ENCODE measurements around the gene TEAD1. TPM values are rescaled to one million over a fixed set of nuclear protein-coding genes. Genes with fewer than 3 reads are reported as not detected.

TEAD1 gene
- total and polyA plus RNA-seq, 7 donors = 3.2 to 200 (median 155) TPM

DNA sequence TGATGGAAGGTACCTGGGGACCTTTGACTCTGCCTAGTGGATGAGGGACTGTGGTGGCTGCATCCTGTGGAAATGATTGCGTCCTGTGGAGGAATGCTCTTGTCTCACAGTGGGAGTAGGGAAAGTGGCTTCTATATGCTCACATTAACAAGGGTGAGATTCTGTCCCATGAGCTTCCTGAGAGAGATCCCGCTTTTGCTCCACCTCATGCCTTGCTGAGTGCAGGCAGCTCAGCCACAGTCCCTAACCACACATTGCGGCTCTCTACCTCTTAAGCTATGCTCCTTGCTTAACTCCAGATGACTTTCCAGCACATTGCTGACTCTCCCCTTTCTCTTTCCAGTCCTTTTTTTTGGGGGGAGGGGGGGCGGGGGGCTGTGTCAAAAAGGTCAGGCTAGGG is 45.0 kb downstream of the TEAD1 start:
- H3K27me3 ChIP-seq = no peaks in the 10 kb centered on the region
- peaks cover 0 to 64% (median 32%) of the 10 kb centered on the region in 4 donors for H3K4me1 ChIP-seq
- intact Hi-C loops (cut with DNase I) = no loop called here
- no peak overlapping the region for H3K4me3 ChIP-seq
- DNase-seq = no peak
- no peaks in the 10 kb centered on the region for H3K36me3 ChIP-seq
- 76 to 87% methylated on average over 4 of the region's 4 CpGs for WGBS, 2 donors
- H3K27ac ChIP-seq = no peak overlapping the region
- TF ChIP-seq EP300 (IDR thresholded peaks at IDR 0.05) (no peak), POLR2AphosphoS5 (IDR thresholded peaks at IDR 0.05) (no peak), POLR2A (IDR thresholded peaks at IDR 0.05) (no peak)
- TF ChIP-seq, protein P1, sequence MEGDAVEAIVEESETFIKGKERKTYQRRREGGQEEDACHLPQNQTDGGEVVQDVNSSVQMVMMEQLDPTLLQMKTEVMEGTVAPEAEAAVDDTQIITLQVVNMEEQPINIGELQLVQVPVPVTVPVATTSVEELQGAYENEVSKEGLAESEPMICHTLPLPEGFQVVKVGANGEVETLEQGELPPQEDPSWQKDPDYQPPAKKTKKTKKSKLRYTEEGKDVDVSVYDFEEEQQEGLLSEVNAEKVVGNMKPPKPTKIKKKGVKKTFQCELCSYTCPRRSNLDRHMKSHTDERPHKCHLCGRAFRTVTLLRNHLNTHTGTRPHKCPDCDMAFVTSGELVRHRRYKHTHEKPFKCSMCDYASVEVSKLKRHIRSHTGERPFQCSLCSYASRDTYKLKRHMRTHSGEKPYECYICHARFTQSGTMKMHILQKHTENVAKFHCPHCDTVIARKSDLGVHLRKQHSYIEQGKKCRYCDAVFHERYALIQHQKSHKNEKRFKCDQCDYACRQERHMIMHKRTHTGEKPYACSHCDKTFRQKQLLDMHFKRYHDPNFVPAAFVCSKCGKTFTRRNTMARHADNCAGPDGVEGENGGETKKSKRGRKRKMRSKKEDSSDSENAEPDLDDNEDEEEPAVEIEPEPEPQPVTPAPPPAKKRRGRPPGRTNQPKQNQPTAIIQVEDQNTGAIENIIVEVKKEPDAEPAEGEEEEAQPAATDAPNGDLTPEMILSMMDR (IDR thresholded peaks at IDR 0.05) = no peak
- no peaks in the 10 kb centered on the region for H3K9me3 ChIP-seq

DNA sequence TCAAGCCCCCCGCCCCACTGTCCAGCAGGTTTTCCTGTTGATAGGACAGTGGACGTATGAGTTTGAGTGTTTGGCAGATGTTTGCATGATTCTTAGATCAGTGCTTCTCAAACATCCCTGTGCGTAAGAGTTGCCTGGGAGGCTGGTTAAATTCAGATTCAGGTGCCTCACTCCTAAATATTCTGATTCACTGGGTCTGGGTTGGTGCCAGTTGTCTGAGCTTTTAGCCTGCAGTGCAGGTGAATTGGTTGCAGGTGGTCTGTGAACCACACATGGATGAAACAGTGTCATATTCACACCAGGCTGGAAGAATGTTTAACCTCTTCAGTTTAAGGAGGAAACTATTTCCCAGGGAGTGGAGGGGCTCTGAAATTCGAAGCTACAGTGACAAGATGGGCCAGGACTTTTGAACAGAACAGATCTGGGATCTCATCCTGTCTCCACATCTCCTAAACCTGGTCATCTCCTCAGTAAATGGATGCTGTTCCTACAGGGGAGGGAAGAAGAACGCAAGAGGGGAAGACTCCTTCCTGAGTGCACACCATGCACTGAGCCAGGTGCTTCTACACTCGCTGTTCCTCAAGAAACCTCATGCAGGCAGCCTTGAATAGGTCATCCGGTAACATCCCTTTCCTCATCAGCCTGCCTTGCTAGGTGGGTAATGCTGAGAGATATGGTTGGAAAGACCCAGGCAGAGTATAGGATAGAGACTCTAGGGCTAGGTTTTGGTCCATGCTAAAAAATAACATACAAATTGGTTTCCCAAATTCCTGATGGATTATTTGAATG is 47.8 kb downstream of the TEAD1 start:
- Histone ChIP-seq H3K36me3 (no peaks in the 10 kb centered on the region), H3K9me3 (no peaks in the 10 kb centered on the region), H3K4me3 (no peak overlapping the region), H3K27me3 (no peaks in the 10 kb centered on the region), H3K27ac (peak overlapping the region in 2 of 4 donors; percentile 80 to 89), H3K4me1 (peaks cover 0 to 79% (median 39%) of the 10 kb centered on the region in 4 donors)
- DNase-seq = no peak
- WGBS, 2 donors = 76 to 87% methylated on average over 7 of the region's 7 CpGs
- no peak for TF ChIP-seq POLR2AphosphoS5 (IDR thresholded peaks at IDR 0.05)
- TF ChIP-seq, protein P1 (IDR thresholded peaks at IDR 0.05) = no peak
- TF ChIP-seq POLR2A (IDR thresholded peaks at IDR 0.05) = no peak
- TF ChIP-seq EP300 (IDR thresholded peaks at IDR 0.05) = no peak
- intact Hi-C loops (cut with DNase I) = no loop called here

DNA sequence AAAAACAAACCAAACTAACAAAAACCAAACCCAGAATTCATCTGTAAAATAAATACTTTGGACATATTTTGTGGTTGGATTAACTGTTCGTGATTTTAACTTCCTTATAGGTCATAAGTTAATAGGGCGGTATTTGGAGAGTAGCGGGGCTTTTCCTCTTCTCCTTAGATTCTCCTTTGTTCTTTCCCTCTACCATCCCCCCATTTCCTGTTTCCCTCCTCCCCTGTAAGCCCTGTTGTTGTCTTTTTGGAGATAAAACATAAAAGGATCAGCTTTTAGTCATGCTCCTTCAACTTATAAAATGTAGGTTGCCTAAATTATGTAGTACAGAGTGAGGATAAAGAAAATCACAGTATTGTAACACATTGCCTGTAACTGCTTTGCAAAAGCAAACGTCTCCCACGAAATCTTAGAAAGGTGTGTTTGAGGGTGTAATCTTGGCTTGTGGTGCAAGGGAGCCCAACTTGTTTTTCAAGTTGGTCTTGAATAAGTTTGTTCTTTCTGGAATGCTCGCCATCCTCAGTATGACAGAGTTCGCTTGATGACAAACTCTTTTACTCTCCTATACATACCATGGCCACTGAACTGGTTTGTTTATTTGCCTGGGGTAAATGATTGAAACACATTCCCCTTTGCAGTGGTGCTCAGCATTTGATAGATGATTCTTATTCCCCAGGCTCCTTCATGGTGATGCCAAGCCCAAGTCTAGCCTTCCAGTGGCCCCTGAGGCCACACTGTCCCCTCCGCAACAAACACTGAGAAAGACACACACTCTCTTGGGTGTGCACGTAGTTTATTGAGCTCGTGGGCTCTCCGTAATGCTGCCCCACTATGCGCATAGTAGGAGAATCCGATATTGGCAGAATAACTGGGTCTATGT is 49.4 kb downstream of the TEAD1 start:
- no peak overlapping the region for H3K4me3 ChIP-seq
- H3K27me3 ChIP-seq = no peaks in the 10 kb centered on the region
- 17 to 49% methylated on average over 13 of the region's 13 CpGs for WGBS, 2 donors
- peak overlapping the region; percentile 6 to 89 (median 76) for H3K27ac ChIP-seq
- H3K4me1 ChIP-seq = peaks cover 0 to 87% (median 54%) of the 10 kb centered on the region in 4 donors
- no peaks in the 10 kb centered on the region for H3K9me3 ChIP-seq
- DNase-seq = no peak
- TF ChIP-seq, protein P1 (IDR thresholded peaks at IDR 0.05) = no peak
- TF ChIP-seq POLR2AphosphoS5 (IDR thresholded peaks at IDR 0.05) = no peak
- TF ChIP-seq POLR2A (IDR thresholded peaks at IDR 0.05) = no peak
- TF ChIP-seq EP300 (IDR thresholded peaks at IDR 0.05) = no peak
- H3K36me3 ChIP-seq = no peaks in the 10 kb centered on the region
- intact Hi-C loops (cut with DNase I) = no loop called here

DNA sequence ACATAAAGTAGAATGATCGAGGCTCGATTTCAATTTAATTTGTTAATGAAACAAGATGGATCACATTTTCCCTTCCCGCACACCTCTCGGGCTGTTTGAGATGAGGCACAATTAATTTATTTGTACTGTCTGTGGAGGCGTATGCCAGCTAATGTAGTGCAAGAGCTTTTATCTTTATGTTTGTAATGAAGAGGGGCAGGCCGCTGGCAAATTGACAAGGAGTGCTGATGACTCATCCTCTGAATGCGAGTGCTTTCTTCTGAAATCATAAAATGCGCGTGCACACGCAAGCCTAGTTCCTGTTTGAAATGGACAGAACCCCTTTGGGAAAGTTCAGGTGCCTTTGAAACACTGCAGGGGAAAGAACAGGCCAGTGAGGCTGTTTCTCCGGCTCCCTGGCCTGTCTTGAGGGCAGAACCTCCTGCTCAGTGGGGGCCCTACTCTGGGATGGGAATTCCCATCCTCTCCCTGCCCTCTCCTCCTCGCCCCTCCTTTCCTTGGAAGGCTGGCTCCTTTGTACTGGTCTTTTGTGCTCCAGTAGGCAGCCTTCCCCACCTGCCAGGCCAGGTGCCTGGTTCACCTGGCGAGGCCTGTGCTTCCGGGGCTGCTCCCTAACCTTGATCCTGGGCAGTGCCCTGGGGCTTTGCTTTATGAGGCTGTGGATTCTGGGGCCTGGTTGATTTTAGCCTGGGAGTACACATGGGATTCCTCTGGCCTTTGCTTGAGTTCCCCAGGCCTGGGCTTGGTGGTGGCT is 50.3 kb downstream of the TEAD1 start:
- TF ChIP-seq POLR2A (IDR thresholded peaks at IDR 0.05) (no peak), EP300 (IDR thresholded peaks at IDR 0.05) (peak in 1 of 4 donors; percentile 50), POLR2AphosphoS5 (IDR thresholded peaks at IDR 0.05) (peak; percentile 39 to 78 (median 53))
- TF ChIP-seq, protein P1 (IDR thresholded peaks at IDR 0.05) = no peak
- peak overlapping the region; percentile 21 to 89 (median 76) for H3K27ac ChIP-seq
- no peaks in the 10 kb centered on the region for H3K27me3 ChIP-seq

More for the DNA sequence above, 50.3 kb downstream of the TEAD1 start:
- intact Hi-C loops (cut with DNase I) = no loop called here
- peak; percentile 95 for DNase-seq
- WGBS, 2 donors = 15 to 54% methylated on average over 14 of the region's 14 CpGs
- Histone ChIP-seq H3K9me3 (no peaks in the 10 kb centered on the region), H3K4me3 (no peak overlapping the region), H3K36me3 (no peaks in the 10 kb centered on the region), H3K4me1 (peaks cover 0 to 91% (median 61%) of the 10 kb centered on the region in 4 donors)
